HG02610 (cell line): ENCODE measurements around the gene MSTN.
"Not testable (repeated sequence)": the region's sequence is repeated elsewhere in the genome, so short reads cannot be mapped to it uniquely, and the experiment has no call there.

Experiments
- ATAC-seq: cut with Tn5 transposase; IDR thresholded peaks from one replicate; pipeline ENCODE4 v1.9.1; 2021; ENCODE audit warnings: mild to moderate bottlenecking, moderate library complexity; ENCODE audit not compliant: unreplicated experiment

Gene MSTN

GRCh38 chr2:190065839-190066238 is 3.3 kb upstream of the MSTN start:
- ATAC-seq: no peak

DNA sequence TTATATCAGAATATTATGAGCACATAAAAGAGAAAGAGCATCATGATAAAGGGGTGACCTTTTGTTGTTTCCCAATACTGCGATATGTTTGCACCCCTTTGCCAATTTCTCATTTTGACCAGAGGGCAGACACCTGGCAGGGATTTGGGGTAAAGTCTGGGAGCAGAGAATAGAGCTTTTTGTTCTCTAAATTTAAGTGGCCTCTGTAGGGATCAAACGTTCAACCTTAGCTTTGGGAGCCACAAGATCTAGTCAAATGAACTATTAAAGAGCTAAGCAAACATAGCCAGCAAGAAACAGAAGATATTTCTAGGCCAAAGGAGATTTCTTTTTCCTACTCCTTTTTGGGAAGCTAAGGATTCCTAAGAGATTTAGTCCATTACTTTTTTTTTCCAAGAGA is 1.1 kb upstream of the MSTN start:
- ATAC-seq: no peak

DNA sequence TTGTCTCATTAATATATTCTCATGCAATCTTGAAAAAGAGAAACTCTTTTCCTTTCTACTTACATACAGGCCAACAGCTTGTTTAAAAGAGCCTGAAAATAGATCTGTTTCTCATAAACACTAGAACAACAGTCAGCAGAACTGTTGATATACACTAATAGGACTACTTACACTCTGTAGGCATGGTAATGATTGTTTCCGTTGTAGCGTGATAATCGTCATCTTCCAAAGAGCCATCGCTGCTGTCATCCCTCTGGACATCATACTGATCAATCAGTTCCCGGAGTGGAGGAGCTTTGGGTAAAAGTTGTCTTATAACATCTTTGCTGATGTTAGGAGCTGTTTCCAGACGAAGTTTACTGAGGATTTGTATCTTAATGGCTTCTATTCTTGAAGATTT is 476 bp downstream of the MSTN start:
- ATAC-seq: no peak

GRCh38 chr2:190060626-190061025 is 1.9 kb downstream of the MSTN start:
- no peak for ATAC-seq

DNA sequence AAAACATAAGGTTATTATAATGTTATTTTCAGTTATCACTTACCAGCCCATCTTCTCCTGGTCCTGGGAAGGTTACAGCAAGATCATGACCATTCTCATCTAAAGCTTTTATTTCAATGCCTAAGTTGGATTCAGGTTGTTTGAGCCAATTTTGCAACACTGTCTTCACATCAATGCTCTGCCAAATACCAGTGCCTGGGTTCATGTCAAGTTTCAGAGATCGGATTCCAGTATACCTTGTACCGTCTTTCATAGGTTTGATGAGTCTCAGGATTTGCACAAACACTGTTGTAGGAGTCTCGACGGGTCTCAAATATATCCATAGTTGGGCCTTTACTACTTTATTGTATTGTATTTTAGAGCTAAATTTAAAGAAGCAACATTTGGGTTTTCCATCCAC is 2.5 kb downstream of the MSTN start:
- ATAC-seq: no peak

DNA sequence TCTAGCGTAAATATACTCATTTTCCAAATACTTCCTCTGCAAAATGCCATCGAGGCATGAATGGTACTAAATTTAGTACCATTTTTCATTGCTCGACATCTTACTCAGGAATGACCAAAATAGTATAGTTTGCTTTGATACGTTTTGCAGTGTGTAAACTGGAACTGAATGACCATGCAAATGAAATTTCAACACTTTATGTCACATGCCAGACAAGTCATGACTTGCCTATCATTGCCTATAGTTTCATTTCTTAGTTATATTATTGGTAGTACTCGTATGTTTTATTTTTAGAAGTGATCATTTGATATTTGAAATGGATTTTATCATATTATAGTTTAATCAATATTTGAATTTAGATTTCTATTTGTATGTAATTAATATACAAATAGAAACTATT is 9.1 kb downstream of the MSTN start:
- ATAC-seq: no peak

DNA sequence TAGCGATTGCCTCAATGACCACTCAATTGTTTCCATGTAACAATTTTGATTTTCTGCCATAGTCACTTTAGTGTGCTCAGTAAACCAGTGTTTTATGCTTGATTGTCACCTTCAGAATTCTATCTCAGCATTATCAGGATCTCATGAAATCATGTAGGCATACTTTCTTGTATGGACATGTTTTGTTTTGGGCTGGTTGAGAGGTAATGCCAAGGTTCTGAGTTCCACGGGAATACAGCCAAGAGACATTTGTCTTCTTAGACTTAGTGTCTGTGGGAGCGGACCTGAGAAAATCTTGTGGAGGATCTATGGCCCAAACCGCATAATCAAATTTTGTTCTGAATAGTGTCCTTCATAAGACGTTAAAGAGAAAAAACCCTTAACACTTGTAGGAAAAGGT is 10.2 kb downstream of the MSTN start:
- no peak for ATAC-seq

- no peak for ATAC-seq
These were observed 11.3 kb downstream of the MSTN start for GRCh38 chr2:190051223-190051622.

DNA sequence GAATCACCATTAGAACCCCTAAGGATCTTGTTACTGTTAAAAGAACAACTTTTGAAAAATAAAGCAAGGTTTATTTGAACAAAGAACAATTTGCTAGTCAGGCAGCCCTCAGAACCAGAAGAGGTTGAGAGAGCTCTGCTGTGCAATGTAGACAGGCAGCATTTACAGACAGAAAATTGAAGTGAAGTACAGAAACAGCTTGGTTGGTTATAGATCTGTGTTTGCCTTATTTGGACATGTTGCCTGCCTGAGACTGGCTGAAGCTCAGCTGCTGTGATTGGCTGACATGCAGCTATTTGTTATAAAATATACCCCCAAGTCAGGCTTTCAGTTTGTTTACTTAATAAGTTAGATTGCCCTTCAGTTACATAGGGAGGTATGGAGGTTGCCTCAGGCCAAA is 12.5 kb downstream of the MSTN start:
- no peak for ATAC-seq

GRCh38 chr2:190044866-190045265 is 17.7 kb downstream of the MSTN start:
- ATAC-seq: no peak

DNA sequence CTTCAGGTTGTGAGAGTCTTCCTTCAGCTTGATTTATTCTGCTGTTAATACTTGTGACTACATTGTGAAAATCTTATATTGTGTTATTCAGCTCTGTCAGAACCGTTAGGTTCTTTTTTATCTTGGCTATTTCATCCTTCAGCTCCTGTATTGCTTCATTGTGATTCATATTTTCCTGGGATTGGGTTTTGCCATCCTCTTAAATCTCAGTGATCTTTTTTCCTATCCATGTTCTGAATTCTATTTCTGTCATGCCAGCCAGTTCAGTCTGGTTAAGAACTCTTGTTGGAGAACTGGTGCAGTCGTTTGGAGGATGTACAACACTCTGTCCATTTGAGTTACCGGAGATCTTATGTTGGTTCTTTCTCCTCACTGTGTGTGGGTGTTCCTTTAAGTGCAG is 19.1 kb downstream of the MSTN start:
- ATAC-seq: no peak

DNA sequence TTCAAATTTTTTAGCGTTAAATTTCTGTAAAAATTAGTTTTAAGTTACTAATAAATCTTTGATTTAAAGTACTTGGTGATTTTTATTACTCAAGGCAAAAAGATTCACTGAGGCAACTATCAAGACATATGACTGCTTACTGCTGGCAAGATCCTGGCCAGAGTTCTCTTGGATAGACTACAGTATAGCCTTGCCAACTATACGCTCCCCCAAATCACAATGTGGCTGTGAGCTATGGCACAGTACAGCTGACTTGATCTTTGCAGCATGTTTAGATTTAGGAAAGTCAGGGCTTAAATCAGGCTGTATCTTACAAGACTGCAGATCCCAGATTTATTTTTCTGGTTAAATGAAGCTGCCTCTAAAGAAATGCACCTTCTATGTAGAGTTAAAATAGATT is 26.5 kb downstream of the MSTN start:
- no peak for ATAC-seq

DNA sequence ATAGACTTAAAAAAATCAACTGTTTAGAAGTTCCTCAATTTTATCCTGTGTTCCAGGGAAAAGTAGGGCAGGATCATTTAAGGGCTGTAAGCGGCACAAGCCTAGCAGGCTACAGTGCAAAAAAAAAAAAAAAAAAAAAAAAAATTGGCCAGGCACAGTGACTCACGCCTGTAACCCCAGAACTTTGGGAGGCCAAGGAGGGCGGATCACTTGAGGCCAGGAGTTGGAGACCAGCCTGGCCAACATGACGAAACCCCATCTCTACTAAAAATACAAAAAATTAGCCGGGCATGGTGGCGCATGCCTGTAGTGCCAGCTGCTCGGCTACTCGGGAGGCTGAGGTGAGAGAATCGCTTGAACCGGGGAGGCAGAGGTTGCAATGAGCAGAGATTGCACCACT is 28.1 kb downstream of the MSTN start:
- not testable (repeated sequence) for ATAC-seq

DNA sequence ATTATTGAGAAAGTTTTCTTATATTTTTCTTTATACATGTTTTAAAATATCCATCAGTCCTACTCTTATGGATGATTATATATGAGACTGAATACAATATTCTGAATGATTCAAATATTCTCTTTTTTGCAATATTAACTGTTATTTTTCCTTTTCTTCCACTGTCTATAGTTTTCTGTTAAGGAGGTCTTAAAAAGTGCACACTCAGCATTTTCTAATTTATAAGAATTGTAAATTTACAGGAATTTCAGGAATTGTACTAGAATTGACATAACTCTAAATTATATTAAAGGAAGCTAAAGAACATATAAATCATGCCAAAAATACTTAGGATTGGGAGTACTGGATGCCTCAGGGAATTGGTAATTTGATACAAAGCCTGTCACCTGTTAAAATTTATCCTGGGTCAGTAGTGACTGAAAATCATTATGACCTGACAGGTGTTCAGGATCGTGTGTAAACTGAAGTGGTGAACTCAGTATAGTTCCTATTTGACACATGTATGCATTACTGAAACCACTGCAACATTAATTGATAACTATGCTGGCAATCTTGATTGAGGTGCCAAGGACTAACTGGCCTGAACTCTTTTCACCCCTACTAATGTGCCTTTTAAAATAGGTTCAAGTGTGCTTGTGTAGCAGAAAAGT is 30.4 kb downstream of the MSTN start:
- no peak for ATAC-seq

DNA sequence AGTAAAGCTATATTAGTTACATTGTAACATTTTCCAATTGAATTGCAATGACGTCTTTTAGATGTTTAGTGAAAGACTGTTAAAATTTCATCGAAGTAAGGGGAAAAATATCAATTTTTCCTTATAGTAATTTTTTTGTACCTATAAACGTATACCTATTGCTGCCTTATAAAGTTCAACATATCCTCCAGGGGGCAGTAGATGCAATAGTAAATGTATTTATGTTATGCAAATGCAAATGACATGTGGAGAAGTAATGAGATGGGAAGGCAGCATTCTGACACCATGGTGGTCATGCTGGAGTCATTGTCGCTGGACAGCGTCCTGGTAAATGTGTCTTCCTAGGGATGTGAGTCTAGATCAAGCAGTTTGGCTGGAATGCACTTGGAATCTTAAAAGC is 38.7 kb downstream of the MSTN start:
- ATAC-seq: no peak

DNA sequence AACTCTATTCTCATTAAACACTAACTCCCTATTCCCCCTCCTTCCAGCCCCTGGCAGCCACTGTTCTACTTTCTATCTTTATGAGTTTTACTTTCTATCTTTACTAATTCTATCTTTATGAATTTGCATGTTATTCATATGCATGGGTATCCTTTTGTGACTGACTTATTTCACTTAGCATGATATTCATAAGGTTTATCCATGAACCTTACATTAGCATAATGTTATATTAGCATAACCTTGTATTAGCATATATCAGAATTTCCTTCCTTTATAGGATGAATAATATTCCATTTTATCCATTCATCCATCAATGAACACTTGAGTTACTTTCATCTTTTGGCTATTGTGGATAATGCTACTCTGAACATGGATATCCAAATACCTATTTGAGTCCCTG is 41.8 kb downstream of the MSTN start:
- ATAC-seq: no peak

- ATAC-seq: no peak
These were observed 44.7 kb downstream of the MSTN start for GRCh38 chr2:190017837-190018236.

DNA sequence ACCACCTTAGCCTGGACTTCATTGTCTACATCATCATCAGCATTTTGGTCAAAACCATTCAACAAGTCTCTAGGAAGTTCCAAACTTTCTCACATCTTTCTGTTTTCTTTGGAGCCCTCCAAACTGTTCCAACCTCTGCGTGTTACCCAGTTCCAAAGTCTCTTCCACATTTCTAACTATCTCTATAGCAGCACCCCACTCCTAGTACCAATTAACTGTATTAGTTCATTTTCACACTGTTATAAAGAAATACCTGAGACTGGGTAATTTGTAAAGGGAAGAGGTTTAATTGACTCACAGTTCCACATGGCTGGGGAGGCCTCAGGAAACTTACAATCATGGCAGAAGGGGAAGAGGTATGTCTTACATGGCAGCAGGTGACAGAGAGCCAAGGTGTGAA is 46.6 kb downstream of the MSTN start:
- not testable (repeated sequence) for ATAC-seq
